Mesothelial cell of epicardium (in vitro differentiated cells): ENCODE measurements around the gene PAQR5. TPM values are rescaled to one million over a fixed set of nuclear protein-coding genes. Genes with fewer than 3 reads are reported as not detected.

ENCODE experiments used
- DNase-seq, 2 experiments: peaks; one replicate each; pipeline ENCODE4 v3.0.0; 2021; ENCODE audit warnings: low spot score in 2 of 2; ENCODE audit not compliant: unreplicated experiment in 2 of 2
- H3K27ac Mint-ChIP-seq: 2 replicates; pipeline ENCODE4 v1.8.0; 2021; ENCODE audit warnings: mixed read lengths
- H3K27me3 Mint-ChIP-seq: 2 replicates; pipeline ENCODE4 v1.8.0; 2021; ENCODE audit warnings: low read depth, mixed read lengths
- H3K36me3 Mint-ChIP-seq: 2 replicates; pipeline ENCODE4 v1.8.0; 2021; ENCODE audit warnings: mixed read lengths
- H3K4me1 Mint-ChIP-seq: 2 replicates; pipeline ENCODE4 v1.8.0; 2021; ENCODE audit warnings: mixed read lengths
- H3K4me3 Mint-ChIP-seq: 2 replicates; pipeline ENCODE4 v1.8.0; 2021; ENCODE audit warnings: mild to moderate bottlenecking, moderate library complexity, mixed read lengths
- H3K9me3 Mint-ChIP-seq: 2 replicates; pipeline ENCODE4 v1.8.0; 2021; ENCODE audit warnings: mixed read lengths
- total RNA-seq: library from RNA; stranded (reverse); gene quantifications from 3 replicates; pipeline ENCODE4 v1.2.1, GENCODE V29; 2021
- TF ChIP-seq, protein P1 (sequence below): fragments of 200-600 bp; sonication (generic); IDR thresholded peaks from one replicate; pipeline ENCODE4 v1.5.0; 2021; ENCODE audit warnings: antibody characterized with exemption; ENCODE audit not compliant: unreplicated experiment

PAQR5 gene
- total RNA-seq, 1 donor from 2014 or later = 1.2 TPM

DNA sequence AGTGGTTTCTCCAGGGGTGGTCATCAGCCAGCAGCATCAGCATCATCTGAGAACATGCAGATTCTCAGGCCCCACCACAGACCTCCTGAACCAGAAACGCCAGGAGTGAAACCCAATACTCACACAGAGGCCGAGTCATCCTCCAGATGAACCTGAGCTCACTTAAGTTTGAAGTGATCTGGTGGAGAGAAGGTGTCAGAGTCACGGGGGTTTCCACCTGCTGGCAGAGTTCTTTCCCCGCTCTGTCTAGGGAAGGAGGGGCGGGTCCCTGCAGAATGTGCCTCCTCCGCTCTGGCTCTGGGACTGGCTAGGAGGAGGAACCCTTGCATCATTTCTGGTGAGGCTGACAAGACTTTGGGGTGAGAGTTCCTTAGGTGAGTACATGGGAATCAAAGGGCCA is 102.1 kb downstream of the PAQR5 start:
- Mint-ChIP-seq H3K9me3 (no peaks in the 10 kb centered on the region), H3K36me3 (no peaks in the 10 kb centered on the region), H3K4me3 (no peak overlapping the region), H3K27ac (no peak overlapping the region), H3K27me3 (no peaks in the 10 kb centered on the region), H3K4me1 (peaks cover 6% of the 10 kb centered on the region)
- DNase-seq = no peak
- TF ChIP-seq, protein P1, sequence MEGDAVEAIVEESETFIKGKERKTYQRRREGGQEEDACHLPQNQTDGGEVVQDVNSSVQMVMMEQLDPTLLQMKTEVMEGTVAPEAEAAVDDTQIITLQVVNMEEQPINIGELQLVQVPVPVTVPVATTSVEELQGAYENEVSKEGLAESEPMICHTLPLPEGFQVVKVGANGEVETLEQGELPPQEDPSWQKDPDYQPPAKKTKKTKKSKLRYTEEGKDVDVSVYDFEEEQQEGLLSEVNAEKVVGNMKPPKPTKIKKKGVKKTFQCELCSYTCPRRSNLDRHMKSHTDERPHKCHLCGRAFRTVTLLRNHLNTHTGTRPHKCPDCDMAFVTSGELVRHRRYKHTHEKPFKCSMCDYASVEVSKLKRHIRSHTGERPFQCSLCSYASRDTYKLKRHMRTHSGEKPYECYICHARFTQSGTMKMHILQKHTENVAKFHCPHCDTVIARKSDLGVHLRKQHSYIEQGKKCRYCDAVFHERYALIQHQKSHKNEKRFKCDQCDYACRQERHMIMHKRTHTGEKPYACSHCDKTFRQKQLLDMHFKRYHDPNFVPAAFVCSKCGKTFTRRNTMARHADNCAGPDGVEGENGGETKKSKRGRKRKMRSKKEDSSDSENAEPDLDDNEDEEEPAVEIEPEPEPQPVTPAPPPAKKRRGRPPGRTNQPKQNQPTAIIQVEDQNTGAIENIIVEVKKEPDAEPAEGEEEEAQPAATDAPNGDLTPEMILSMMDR = no peak

DNA sequence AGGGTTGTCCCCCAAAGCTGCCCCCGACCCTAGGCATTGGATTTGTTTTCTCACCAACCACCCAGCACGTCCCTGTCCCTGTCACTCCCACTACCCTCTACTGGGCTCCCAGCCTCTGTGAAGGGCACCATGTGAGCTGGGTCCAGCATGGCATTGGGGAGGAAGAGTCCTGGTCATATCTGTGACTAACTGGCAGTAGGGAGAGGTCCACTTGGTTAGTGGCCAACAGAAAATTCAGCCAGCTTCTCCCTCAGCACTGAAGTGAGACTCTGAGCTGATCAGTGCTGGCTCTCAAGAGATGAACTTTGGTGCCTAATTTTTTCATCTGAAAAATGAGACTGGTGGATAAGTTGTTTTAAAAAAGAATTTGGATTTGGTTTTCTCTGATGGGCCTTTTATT is 104.1 kb downstream of the PAQR5 start:
- Mint-ChIP-seq H3K4me3 (no peak overlapping the region), H3K27me3 (no peaks in the 10 kb centered on the region), H3K27ac (no peak overlapping the region), H3K36me3 (no peaks in the 10 kb centered on the region), H3K9me3 (no peaks in the 10 kb centered on the region), H3K4me1 (peaks cover 9% of the 10 kb centered on the region)
- no peak for DNase-seq
- TF ChIP-seq, protein P1 = no peak

GRCh38 chr15:69403594-69403993 is 104.9 kb downstream of the PAQR5 start:
- TF ChIP-seq, protein P1 = no peak
- no peak for DNase-seq
- peak overlapping the region; percentile 1 for H3K27ac Mint-ChIP-seq

GRCh38 chr15:69405110-69405509 is 106.4 kb downstream of the PAQR5 start:
- no peak for DNase-seq
- Mint-ChIP-seq H3K27ac (no peak overlapping the region), H3K4me3 (no peak overlapping the region), H3K36me3 (no peaks in the 10 kb centered on the region), H3K9me3 (no peaks in the 10 kb centered on the region), H3K27me3 (no peaks in the 10 kb centered on the region), H3K4me1 (peaks cover 19% of the 10 kb centered on the region)
- TF ChIP-seq, protein P1 = no peak

More at GRCh38 chr15:69403594-69403993, 104.9 kb downstream of the PAQR5 start:
- Mint-ChIP-seq H3K36me3 (no peaks in the 10 kb centered on the region), H3K4me3 (no peak overlapping the region), H3K9me3 (no peaks in the 10 kb centered on the region), H3K27me3 (no peaks in the 10 kb centered on the region), H3K4me1 (peaks cover 14% of the 10 kb centered on the region)

- Mint-ChIP-seq H3K4me1 (peaks cover 29% of the 10 kb centered on the region), H3K27ac (peak overlapping the region; percentile 80), H3K27me3 (no peaks in the 10 kb centered on the region), H3K4me3 (no peak overlapping the region), H3K36me3 (no peaks in the 10 kb centered on the region), H3K9me3 (no peaks in the 10 kb centered on the region)
- TF ChIP-seq, protein P1 = no peak
- no peak for DNase-seq
Measured at GRCh38 chr15:69407719-69408400, 109.1 kb downstream of the PAQR5 start.
